Thyroid gland (tissue), 4 donors: ENCODE data around the gene VSTM2B.

ENCODE experiments used
- POLR2A ChIP-seq, 2 donors: fragments of 450-650 bp; IDR thresholded peaks; one replicate each; pipeline ENCODE4 v1.6.1; 2017; ENCODE audit warnings: antibody characterized with exemption in 2 of 2, mild to moderate bottlenecking in 2 of 2, moderate library complexity in 1 of 2
- TF ChIP-seq, protein P1 (sequence below), 6 experiments: fragments of 200-600 bp in 3 of 6; fragments of 450-650 bp in 3 of 6; sonication (generic) in 3 of 6; IDR thresholded peaks; one replicate each; pipeline ENCODE4 v1.5.1; 2016 to 2019; ENCODE audit warnings: antibody characterized with exemption in 6 of 6, mild to moderate bottlenecking in 2 of 6, inconsistent platforms in 1 of 6, moderate library complexity in 1 of 6

DNA sequence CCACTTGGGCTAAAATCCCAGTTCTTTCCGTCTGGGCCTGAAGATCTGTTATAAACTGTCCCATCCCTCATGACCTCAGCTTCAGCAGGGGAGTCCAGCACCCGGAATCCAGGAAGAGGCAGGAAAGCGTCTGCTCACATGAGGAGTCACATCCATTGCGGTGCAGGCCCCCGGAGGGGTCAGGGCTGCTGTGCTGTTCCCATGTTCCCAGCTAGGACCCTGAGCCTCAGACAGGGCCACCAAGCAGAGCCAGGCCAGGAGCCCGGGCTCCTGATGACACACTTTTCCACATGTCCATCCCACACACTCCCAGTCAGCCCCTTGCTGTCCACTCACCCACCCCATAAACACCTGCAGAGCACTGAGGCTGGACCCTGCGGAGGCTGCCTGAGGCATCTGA lies 45.3 kb upstream of the VSTM2B start:
- TF ChIP-seq, protein P1, sequence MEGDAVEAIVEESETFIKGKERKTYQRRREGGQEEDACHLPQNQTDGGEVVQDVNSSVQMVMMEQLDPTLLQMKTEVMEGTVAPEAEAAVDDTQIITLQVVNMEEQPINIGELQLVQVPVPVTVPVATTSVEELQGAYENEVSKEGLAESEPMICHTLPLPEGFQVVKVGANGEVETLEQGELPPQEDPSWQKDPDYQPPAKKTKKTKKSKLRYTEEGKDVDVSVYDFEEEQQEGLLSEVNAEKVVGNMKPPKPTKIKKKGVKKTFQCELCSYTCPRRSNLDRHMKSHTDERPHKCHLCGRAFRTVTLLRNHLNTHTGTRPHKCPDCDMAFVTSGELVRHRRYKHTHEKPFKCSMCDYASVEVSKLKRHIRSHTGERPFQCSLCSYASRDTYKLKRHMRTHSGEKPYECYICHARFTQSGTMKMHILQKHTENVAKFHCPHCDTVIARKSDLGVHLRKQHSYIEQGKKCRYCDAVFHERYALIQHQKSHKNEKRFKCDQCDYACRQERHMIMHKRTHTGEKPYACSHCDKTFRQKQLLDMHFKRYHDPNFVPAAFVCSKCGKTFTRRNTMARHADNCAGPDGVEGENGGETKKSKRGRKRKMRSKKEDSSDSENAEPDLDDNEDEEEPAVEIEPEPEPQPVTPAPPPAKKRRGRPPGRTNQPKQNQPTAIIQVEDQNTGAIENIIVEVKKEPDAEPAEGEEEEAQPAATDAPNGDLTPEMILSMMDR (IDR thresholded peaks at IDR 0.05) = no peak
- TF ChIP-seq POLR2A (IDR thresholded peaks at IDR 0.05) = no peak
